Stimulated activated CD8-positive, alpha-beta memory T cell treated with anti-CD3 and anti-CD28 coated beads, Interleukin-15, amount 100 ng/mL, for 24 hours (primary cell): ENCODE data around the gene DAPK1.
"Not testable (repeated sequence)": the region's sequence is repeated elsewhere in the genome, so short reads cannot be mapped to it uniquely, and the experiment has no call there.

Experiments used
- DNase-seq: peaks from one replicate; pipeline ENCODE4 v3.0.0-alpha.2; 2020; ENCODE audit warnings: low read depth

DAPK1 gene

DNA sequence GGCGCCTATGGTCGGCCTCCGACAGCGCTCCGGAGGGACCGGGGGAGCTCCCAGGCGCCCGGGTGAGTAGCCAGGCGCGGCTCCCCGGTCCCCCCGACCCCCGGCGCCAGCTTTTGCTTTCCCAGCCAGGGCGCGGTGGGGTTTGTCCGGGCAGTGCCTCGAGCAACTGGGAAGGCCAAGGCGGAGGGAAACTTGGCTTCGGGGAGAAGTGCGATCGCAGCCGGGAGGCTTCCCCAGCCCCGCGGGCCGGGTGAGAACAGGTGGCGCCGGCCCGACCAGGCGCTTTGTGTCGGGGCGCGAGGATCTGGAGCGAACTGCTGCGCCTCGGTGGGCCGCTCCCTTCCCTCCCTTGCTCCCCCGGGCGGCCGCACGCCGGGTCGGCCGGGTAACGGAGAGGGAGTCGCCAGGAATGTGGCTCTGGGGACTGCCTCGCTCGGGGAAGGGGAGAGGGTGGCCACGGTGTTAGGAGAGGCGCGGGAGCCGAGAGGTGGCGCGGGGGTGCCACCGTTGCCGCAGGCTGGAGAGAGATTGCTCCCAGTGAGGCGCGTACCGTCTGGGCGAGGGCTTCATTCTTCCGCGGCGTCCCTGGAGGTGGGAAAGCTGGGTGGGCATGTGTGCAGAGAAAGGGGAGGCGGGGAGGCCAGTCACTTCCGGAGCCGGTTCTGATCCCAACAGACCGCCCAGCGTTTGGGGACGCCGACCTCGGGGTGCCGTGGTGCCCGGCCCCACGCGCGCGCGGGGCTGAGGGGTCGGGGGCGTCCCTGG lies 561 bp downstream of the DAPK1 start:
- DNase-seq, result no peak

DNA sequence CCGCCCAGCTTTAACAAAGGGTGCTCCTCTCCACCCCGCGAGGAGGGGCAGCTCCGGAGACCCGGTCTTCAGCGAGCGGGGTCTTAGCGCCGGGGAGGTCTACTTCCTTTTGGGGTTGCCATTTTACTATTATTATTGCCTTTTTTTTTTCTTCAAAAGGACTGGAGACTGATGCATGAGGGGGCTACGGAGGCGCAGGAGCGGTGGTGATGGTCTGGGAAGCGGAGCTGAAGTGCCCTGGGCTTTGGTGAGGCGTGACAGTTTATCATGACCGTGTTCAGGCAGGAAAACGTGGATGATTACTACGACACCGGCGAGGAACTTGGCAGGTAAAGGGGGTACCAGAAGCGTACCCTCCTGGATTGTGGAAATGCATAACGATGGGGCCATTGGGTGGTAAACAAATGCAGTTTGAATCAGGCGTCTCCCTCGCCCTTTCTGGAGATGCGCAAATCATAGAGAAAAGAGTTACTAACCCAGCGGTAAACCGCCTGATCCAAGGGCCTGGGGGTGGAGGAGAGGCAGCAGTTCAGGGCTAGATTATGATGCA lies 1.2 kb downstream of the DAPK1 start:
- no peak for DNase-seq

GRCh38 chr9:87499424-87500017 lies 1.9 kb downstream of the DAPK1 start:
- no peak for DNase-seq

DNA sequence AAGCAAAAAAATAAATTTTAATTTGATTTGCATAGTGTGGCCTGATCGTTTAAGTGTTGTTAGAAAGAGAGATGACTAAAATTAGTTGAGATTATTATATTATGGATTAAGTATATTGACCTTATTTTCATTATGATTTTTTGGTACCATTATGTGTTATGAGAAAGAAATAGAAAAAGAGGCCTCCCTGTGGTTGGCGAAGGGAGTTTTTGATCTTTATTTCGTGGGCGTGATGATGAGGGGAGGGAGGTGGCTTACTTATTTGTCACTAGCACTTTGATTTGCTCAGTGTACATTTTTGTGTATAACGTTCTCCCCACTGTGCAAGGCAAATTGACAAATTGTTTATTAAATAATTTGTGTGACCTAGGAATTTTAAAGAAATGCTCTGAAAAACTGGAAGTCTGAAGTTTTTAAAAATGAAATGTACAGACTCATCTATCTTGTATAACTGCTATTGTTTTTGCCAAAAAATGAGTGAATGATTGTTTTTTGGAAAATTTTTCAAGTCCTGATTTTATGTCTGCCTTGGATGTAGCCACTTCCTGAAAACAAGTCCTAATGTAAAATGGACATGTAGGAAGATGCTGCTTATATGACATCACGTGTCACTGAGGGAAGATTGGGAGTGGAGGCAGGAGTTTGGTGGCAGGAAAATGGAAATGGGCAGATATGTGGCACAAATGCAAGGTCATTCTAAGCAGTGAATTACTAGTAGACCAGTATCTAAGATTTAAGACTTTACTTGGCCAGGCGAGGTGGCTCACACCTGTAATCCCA lies 3.0 kb downstream of the DAPK1 start:
- no peak for DNase-seq

GRCh38 chr9:87501271-87501656 lies 3.6 kb downstream of the DAPK1 start:
- DNase-seq, result not testable (repeated sequence)

- DNase-seq, result no peak
Observed at GRCh38 chr9:87501806-87502205, 4.1 kb downstream of the DAPK1 start.

- no peak for DNase-seq
Observed at GRCh38 chr9:87502391-87503221, 4.9 kb downstream of the DAPK1 start.

DNA sequence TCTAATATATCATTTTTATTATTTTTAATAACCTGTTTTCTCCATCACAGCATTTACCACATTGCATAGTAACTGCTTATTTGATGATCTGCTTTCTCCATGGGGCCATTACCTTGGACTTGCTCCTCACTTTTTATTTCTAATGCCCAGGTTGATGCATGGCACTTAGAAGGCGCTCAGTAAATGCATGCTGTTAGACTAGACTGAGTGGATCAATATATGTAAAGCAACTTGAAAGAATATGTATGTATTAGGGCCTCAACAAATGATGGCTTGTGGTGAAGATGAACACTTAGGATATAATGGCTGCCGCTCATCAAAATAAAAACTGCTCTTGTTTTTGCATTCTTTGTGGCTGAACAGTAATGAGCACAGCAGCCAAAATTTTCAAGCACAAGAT lies 5.8 kb downstream of the DAPK1 start:
- DNase-seq, result no peak

GRCh38 chr9:87503927-87504326 lies 6.3 kb downstream of the DAPK1 start:
- DNase-seq, result no peak

- no peak for DNase-seq
Observed at GRCh38 chr9:87504938-87505337, 7.3 kb downstream of the DAPK1 start.

DNA sequence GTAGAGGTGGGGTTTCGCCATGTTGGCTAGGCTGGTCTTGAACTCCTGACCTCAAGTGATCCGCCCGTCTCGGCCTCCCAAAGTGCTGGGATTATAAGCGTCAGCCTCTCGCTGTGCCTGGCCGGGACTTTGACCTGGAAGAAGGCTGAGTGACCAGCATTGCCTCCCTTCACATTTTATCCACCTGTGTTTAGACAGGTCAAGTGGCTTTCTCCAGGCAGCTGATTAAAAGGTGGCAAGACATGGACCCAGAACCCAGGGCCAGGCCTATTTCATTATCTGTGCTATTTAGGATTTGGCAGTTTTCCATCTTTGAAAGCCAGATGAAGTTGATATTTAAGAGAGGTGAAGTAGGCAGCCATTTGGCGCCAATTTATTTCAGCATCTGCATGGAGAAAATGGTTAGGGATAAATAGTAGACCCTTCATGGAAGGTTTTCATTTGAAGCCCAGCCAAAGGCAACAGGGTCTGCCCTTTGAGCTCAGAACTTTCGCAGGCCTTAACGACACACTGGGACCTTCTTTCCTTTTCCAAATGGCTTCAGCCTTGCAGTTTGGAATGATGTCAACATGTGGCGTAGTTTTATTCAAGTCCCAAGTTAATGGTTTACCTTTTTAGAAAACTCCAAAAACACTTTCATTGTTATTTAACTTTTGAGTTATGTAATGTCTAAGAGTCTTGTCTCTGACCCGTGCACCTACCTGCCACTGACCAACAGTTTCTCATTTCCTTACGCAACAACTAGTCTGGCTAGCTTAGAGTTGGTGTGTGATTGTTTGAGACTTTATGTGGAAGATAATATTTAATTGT lies 8.4 kb downstream of the DAPK1 start:
- DNase-seq, result no peak

- no peak for DNase-seq
Observed at GRCh38 chr9:87507576-87507975, 9.9 kb downstream of the DAPK1 start.

DNA sequence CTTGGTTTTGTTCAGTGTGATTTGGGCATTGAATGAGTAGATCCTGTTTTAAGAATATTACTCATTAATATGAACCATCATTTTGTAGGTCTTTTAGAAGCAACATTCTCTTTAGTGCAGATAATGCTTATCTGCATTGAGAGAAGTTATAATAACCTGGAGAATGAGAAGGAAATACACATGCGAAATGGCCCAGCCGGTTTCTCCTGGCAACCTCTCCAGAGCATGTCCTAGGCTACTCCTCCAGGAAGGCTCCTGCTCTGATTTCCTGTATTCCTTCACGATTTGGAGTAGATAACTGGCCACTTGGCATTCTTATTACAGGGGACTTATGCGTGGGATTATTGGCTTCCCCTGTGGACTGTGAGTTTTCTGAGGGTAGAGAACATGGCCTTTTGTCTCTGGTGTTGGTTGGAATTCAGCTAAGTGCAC lies 12.6 kb downstream of the DAPK1 start:
- no peak for DNase-seq

GRCh38 chr9:87512311-87512710 lies 14.6 kb downstream of the DAPK1 start:
- no peak for DNase-seq

DNA sequence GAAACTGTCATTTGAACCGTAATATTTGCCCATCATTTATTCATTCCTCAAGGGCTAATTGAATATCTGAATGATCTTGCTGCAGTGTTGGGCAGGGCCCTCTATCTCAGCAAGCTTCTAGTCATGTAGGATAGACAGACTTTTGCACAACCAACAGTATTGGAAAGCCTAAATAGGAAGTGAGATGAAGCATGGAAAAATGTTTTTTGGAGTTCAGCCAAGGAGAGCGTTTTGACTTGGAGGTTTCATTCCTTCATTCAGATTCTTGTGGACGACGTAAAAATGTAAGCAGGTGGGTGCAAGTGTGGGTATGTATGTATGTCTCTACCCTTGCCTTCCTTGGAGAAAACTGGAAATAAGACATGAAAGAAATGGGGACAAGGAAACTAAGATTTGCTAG lies 15.5 kb downstream of the DAPK1 start:
- no peak for DNase-seq

- no peak for DNase-seq
Observed at GRCh38 chr9:87513880-87514535, 16.3 kb downstream of the DAPK1 start.

- no peak for DNase-seq
Observed at GRCh38 chr9:87515006-87515405, 17.3 kb downstream of the DAPK1 start.

DNA sequence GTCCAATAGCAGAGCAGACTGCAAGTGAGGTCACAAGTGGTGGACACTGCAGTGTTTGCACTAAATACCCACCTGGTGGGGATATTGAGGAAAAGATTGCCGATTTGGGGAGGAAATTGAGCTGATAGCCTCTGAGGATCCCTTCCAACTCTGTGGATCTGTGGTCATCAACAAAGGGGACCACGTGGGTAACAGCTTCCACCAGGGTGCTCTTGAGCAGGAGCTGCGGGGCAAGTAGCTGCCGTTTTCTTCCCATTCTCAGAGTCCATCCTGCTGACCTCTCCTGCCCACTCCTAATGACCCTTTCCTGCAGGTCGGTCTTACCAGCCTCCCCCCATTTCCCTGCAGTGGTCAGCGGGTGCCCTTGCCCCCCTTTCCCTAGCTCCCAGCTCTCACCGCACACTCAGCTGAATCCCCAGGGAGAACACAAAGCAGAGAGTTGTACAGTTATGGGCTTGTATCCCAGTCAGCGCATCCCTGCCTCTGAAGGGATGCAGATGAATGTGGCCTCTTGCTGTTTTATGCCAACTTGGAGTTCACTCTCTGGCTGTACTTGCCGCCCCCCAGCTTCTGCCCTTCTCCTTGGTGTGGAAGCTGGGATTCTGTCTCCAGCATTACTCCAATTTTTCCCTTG lies 18.0 kb downstream of the DAPK1 start:
- no peak for DNase-seq

DNA sequence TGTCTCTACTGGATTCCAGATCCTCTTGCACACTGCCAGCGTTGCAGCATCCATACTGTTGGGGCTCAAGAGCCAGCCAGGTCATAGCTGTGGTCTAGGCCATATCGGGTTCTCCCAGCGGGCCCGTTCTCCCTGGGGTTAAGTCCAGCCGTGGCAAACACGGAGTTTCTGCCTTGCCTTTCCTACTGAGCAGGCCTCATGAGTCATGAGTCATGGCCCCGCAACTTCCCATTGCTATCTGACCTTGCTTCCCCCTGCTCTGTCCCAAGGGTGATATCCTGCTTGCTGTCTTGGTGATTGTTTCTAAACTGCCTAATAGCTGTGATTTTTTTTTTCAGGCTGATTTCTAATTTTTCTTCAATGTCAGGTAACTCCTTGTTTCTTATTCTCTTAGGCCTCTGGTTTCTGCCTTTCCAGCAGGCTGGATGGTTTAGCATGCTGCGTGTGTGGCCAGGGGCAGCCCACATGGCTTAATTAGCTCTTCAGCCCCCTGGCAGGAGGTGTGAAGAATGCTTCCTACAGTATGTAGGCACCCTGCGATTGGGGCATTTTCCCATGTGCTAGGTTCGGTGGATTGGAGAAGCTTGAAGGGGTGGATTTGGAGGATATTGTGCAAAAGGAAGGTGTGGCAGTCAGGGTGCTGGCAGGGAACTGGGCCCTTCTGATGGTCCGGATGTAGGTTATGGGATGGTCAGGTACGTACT lies 18.7 kb downstream of the DAPK1 start:
- no peak for DNase-seq
